HepG2 (cell line): ENCODE results near the gene ACACA. TPM values are rescaled to one million over a fixed set of nuclear protein-coding genes. Genes with fewer than 3 reads are reported as not detected.

ENCODE experiments used
- ATAC-seq: fragments of 200-7000 bp; cut with Tn5 transposase; 3 replicates; pipeline ENCODE4 v1.9.1; 2020; ENCODE audit warnings: mild to moderate bottlenecking, moderate library complexity
- BruUV-seq: library from RNA; stranded (reverse); fragments of 400-500 nt; replicated peaks from 2 replicates; lab custom pipeline; 2021; lab: Mats Ljungman, UMichigan
- CTCF ChIA-PET: fragments of 300-600 bp; formaldehyde crosslinking; extraction: SDS; loops from one replicate; lab custom pipeline; 2021; ENCODE audit warnings: low total read pairs, inconsistent platforms, low intra/inter-chr PET ratio; lab: Yijun Ruan, JAX
- POLR2A ChIA-PET: fragments of 350-600 bp; sonication (Branson Sonifier 250); formaldehyde crosslinking; loops from one replicate; lab custom pipeline; 2020; ENCODE audit warnings: antibody characterized with exemption, inconsistent platforms; lab: Yijun Ruan, JAX
- DNase-seq: peaks from one replicate; pipeline ENCODE4 v3.0.0-alpha.2; 2015; ENCODE audit warnings: low spot score
- FAIRE-seq: peaks from 3 replicates; lab custom pipeline; 2011; peaks lifted over from hg19 to GRCh38; lab: Jason Lieb, UNC
- H2AFZ ChIP-seq: one replicate; pipeline ENCODE4 v1.6.1; 2011; ENCODE audit warnings: low read length, inconsistent platforms
- H3K27ac ChIP-seq: fragments of 300-600 bp; 3 replicates; pipeline ENCODE4 v1.8.0; 2011; ENCODE audit warnings: mixed run types, mild to moderate bottlenecking, mixed read lengths, low read length, inconsistent platforms; ENCODE audit not compliant: insufficient read depth; ENCODE audit errors: extremely low read length
- H3K27me3 ChIP-seq, 2 experiments: fragments of 200-600 bp in 1 of 2; 2 replicates in 1 of 2; 3 replicates in 1 of 2; pipeline versions ENCODE4 v1.6.0 to v1.8.0; 2011; ENCODE audit warnings: low read length in 2 of 2, mild to moderate bottlenecking in 2 of 2, moderate library complexity in 2 of 2, inconsistent platforms in 1 of 2; ENCODE audit not compliant: insufficient read depth in 2 of 2, control insufficient read depth in 1 of 2
- H3K36me3 ChIP-seq, 2 experiments: fragments of 200-600 bp in 1 of 2; replicated peaks in 1 of 2; 2 replicates in 1 of 2; 3 replicates in 1 of 2; pipeline versions ENCODE4 v1.5.1 to v1.8.0; 2011; ENCODE audit warnings: low read length in 2 of 2, inconsistent platforms in 1 of 2; ENCODE audit not compliant: insufficient read depth in 2 of 2, control insufficient read depth in 1 of 2
- H3K4me1 ChIP-seq: 2 replicates; pipeline ENCODE4 v1.5.1; 2012; ENCODE audit warnings: low read length, inconsistent platforms; ENCODE audit not compliant: insufficient read depth
- H3K4me2 ChIP-seq: 2 replicates; pipeline ENCODE4 v1.6.0; 2011; ENCODE audit warnings: low read depth, low read length, inconsistent platforms
- H3K4me3 ChIP-seq, 3 experiments: fragments of 200-600 bp in 1 of 3; sonication (generic), shearing (Covaris generic) in 1 of 3; replicated peaks in 1 of 3; 2 replicates each; pipeline ENCODE4 v1.5.1; 2011 to 2016; ENCODE audit warnings: low read length in 3 of 3, inconsistent platforms in 2 of 3, low read depth in 2 of 3, mild to moderate bottlenecking in 2 of 3, control low read depth in 1 of 3, mixed read lengths in 1 of 3; ENCODE audit not compliant: insufficient read depth in 1 of 3
- H3K79me2 ChIP-seq: one replicate; pipeline ENCODE4 v1.6.1; 2011; ENCODE audit warnings: low read length, inconsistent platforms; ENCODE audit not compliant: insufficient read depth
- H3K9ac ChIP-seq: 2 replicates; pipeline ENCODE4 v1.6.0; 2011; ENCODE audit warnings: mild to moderate bottlenecking, low read depth, low read length, inconsistent platforms; ENCODE audit not compliant: insufficient read depth
- H3K9me3 ChIP-seq: 2 replicates; pipeline ENCODE4 v1.5.1; 2012; ENCODE audit warnings: mild to moderate bottlenecking, low read length
- H4K20me1 ChIP-seq: 2 replicates; pipeline ENCODE4 v1.6.0; 2011; ENCODE audit warnings: inconsistent platforms, mild to moderate bottlenecking, low read length, moderate library complexity; ENCODE audit not compliant: insufficient read depth
- FOXM1 ChIP-seq: sonication (generic); formaldehyde crosslinking; IDR thresholded peaks from 2 replicates; pipeline ENCODE4 v1.5.0; 2020; ENCODE audit warnings: missing genetic modification reagents
- GZF1 ChIP-seq: sonication (generic); formaldehyde crosslinking; IDR thresholded peaks from 2 replicates; pipeline ENCODE4 v1.5.1; 2020; ENCODE audit warnings: mild to moderate bottlenecking, missing genetic modification reagents
- HDAC2 ChIP-seq: sonication (generic); formaldehyde crosslinking; IDR thresholded peaks from 2 replicates; pipeline ENCODE4 v1.4.0; 2020; ENCODE audit warnings: missing genetic modification reagents
- KLF15 ChIP-seq: sonication (generic); formaldehyde crosslinking; IDR thresholded peaks from 2 replicates; pipeline ENCODE4 v1.8.1; 2023; ENCODE audit warnings: borderline replicate concordance, mild to moderate bottlenecking, inconsistent platforms, missing genetic modification reagents, mixed read lengths
- MAZ ChIP-seq, 2 experiments: sonication (generic) in 1 of 2; formaldehyde crosslinking in 1 of 2; IDR thresholded peaks; 2 replicates each; pipeline versions ENCODE4 v1.5.0 to v1.6.1; 2012 to 2020; ENCODE audit warnings: low read depth in 2 of 2, mild to moderate bottlenecking in 2 of 2, borderline replicate concordance in 1 of 2, improper control_type of control experiment in 1 of 2, low read length in 1 of 2, missing genetic modification reagents in 1 of 2, moderate library complexity in 1 of 2
- NONO ChIP-seq, 2 experiments: fragments of 450-650 bp in 1 of 2; sonication (generic) in 1 of 2; formaldehyde crosslinking in 1 of 2; IDR thresholded peaks in 1 of 2; conservative IDR thresholded peaks in 1 of 2; 2 replicates each; pipeline versions ENCODE4 v1.6.1 to v1.8.0; 2017 to 2022; ENCODE audit warnings: mild to moderate bottlenecking in 1 of 2, missing genetic modification reagents in 1 of 2, moderate library complexity in 1 of 2
- PHF5A ChIP-seq: IDR thresholded peaks from one replicate; pipeline ENCODE4 v1.6.1; 2018; ENCODE audit warnings: low read depth, missing genetic modification reagents; ENCODE audit not compliant: unreplicated experiment
- PREB ChIP-seq: sonication (generic); formaldehyde crosslinking; IDR thresholded peaks from 2 replicates; pipeline ENCODE4 v1.4.0; 2020; ENCODE audit warnings: missing genetic modification reagents
- RAD21 ChIP-seq: fragments of 450-650 bp; formaldehyde crosslinking; IDR thresholded peaks from 2 replicates; pipeline ENCODE4 v1.5.0; 2020; ENCODE audit warnings: mild to moderate bottlenecking
- RBM39 ChIP-seq: fragments of 200-400 bp; formaldehyde crosslinking; IDR thresholded peaks from one replicate; pipeline ENCODE4 v1.6.1; 2018; ENCODE audit warnings: antibody characterized with exemption, mild to moderate bottlenecking, low read depth, low read length; ENCODE audit not compliant: poor library complexity, severe bottlenecking
- U2AF2 ChIP-seq: fragments of 200-400 bp; formaldehyde crosslinking; IDR thresholded peaks from 2 replicates; pipeline ENCODE4 v1.6.1; 2017; ENCODE audit warnings: low read depth, mild to moderate bottlenecking, low read length
- ZMAT3 ChIP-seq: sonication (generic); formaldehyde crosslinking; conservative IDR thresholded peaks from 2 replicates; pipeline ENCODE4 v1.7.0; 2021; ENCODE audit warnings: missing genetic modification reagents
- WGBS: methylation state at CpG from one replicate; pipeline ENCODE4 v1.1.6; 2017; ENCODE audit warnings: low lambda C conversion rate; 5-methylcytosine and 5-hydroxymethylcytosine counted together
- in situ Hi-C: cut with HindIII; loops from 2 replicates; pipeline ENCODE4 v1.10.0; 2017; ENCODE audit warnings: low pct_unique_long_range_greater_than_20kb; ENCODE audit not compliant: extremely low pct_ligation_motif_present
- intact Hi-C: fragments of 100-400 bp; cut with micrococcal nuclease; formaldehyde crosslinking; loops from one replicate; pipeline ENCODE4 v1.10.0; 2022; ENCODE audit not compliant: unreplicated experiment
- polyA plus RNA-seq, 8 experiments: library from polyadenylated mRNA; depleted of rRNA in 3 of 8; stranded (reverse) in 7 of 8; unstranded in 1 of 8; fragments of >200 nt; fragmentation: Illumina TruSeq in 4 of 8; extraction: Trizol in 4 of 8; gene quantifications; 2 replicates each; pipeline versions ENCODE4 v1.2.1 to v1.2.3, GENCODE V29; 2011 to 2016; ENCODE audit warnings: low read depth in 4 of 8, missing spikeins in 1 of 8, mixed read lengths in 1 of 8; ENCODE audit not compliant: insufficient read depth in 1 of 8
- total RNA-seq, 5 experiments: library from RNA; depleted of rRNA; stranded (reverse); fragments of >200 nt; fragmentation: Illumina TruSeq; extraction: Trizol; gene quantifications; 2 replicates each; pipeline ENCODE4 v1.2.3, GENCODE V29; 2016; ENCODE audit warnings: low read depth in 1 of 5
- TF ChIP-seq, protein P1 (sequence below): sonication (generic); formaldehyde crosslinking; conservative IDR thresholded peaks from 2 replicates; pipeline ENCODE4 v1.4.0; 2020; ENCODE audit warnings: missing genetic modification reagents
- TF ChIP-seq, protein P2 (sequence below): sonication (generic); formaldehyde crosslinking; IDR thresholded peaks from 2 replicates; pipeline ENCODE4 v1.9.0; 2021; ENCODE audit warnings: missing genetic modification reagents, mild to moderate bottlenecking, borderline replicate concordance

Gene ACACA
- total and polyA plus RNA-seq, 2 of the 13 experiments (the other 11 are each of a cell fraction or from before 2014, with no cell fraction given): 39.2 to 47.2 TPM

DNA sequence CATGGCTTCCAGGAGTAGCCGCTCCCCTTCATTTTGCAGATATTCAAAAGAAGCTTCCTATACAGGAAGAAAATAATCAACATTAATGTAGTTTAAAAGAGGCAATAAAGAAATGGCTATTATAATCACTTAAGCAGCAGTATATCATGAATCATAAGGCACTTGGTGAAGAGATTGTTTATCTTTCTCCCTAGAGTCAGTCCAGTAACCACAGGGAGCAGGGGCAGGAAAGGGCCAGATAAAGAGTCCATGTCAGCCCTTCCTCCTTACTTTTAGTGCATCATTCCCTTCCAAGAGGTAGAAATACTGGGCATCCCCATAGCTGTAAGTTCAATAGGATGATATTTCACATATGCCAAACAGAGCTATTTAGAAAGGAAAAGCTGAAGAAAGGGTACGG is 215.4 kb downstream of the ACACA start:
- Histone ChIP-seq H3K27me3 (no peaks in the 10 kb centered on the region), H3K4me1 (no peaks in the 10 kb centered on the region), H3K79me2 (no peaks in the 10 kb centered on the region), H3K4me3 (no peak overlapping the region), H3K4me2 (no peak overlapping the region), H4K20me1 (no peaks in the 10 kb centered on the region; the same call in 1 of the 2 replicates), H3K36me3 (peaks cover 14 to 65% of the 10 kb centered on the region in 2 experiments), H3K9ac (no peak overlapping the region)
- in situ Hi-C loops: no loop called here
- BruUV-seq: no TSS peak
- CTCF ChIA-PET: no interaction called here
- FAIRE-seq (no peak), DNase-seq (no peak), ATAC-seq (no peak)
- POLR2A ChIA-PET: no interaction called here
- TF ChIP-seq RBM39 (no peak), KLF15 (no peak), MAZ (IDR thresholded peaks at IDR 0.05; ENCODE audit: borderline replicate concordance, low read depth, low read length) (no peak), MAZ (CRISPR knock-in tag; IDR thresholded peaks at IDR 0.05; ENCODE audit: low read depth) (no peak)
- TF ChIP-seq, protein P1, sequence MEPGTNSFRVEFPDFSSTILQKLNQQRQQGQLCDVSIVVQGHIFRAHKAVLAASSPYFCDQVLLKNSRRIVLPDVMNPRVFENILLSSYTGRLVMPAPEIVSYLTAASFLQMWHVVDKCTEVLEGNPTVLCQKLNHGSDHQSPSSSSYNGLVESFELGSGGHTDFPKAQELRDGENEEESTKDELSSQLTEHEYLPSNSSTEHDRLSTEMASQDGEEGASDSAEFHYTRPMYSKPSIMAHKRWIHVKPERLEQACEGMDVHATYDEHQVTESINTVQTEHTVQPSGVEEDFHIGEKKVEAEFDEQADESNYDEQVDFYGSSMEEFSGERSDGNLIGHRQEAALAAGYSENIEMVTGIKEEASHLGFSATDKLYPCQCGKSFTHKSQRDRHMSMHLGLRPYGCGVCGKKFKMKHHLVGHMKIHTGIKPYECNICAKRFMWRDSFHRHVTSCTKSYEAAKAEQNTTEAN (CRISPR knock-in tag): no peak
- TF ChIP-seq, all 625 proteins: peak for 0
- intact Hi-C loops: no loop called here
- WGBS: 100% methylated on average over 2 of the region's 2 CpGs
- Histone ChIP-seq H3K9me3 (no peaks in the 10 kb centered on the region), H3K27ac (no peak overlapping the region), H2AFZ (no peak overlapping the region)

DNA sequence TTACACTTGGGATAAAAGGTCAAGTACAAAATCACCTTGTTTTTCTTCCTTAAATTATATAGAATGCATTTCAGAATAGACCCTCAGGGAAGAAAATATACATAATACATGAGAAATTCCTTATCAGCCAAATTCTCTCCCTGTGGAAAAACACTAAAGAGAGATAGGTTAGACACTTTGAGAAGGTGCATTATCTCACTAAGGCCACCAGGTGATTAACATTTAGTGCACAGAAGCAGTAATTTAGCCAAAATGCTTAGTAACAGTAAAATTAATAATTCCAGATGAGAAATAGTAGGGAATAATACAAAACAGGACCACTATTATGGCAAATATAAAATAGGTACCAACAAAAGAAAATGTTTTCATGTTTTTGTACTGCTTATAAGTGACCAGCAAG is 216.1 kb downstream of the ACACA start:
- H3K4me2 ChIP-seq: no peak overlapping the region
- peaks cover 14 to 72% of the 10 kb centered on the region in 2 experiments for H3K36me3 ChIP-seq
- ATAC-seq (no peak), DNase-seq (no peak), FAIRE-seq (no peak)
- in situ Hi-C loops: no loop called here
- H3K4me3 ChIP-seq: no peak overlapping the region
- no peaks in the 10 kb centered on the region for H3K27me3 ChIP-seq
- POLR2A ChIA-PET: no interaction called here
- no peak overlapping the region for H3K27ac ChIP-seq
- H3K79me2 ChIP-seq: no peaks in the 10 kb centered on the region
- intact Hi-C loops: no loop called here
- H3K4me1 ChIP-seq: no peaks in the 10 kb centered on the region
- H3K9ac ChIP-seq: no peak overlapping the region
- BruUV-seq: no TSS peak
- H3K9me3 ChIP-seq: no peaks in the 10 kb centered on the region
- H4K20me1 ChIP-seq: no peaks in the 10 kb centered on the region; the same call in 1 of the 2 replicates
- CTCF ChIA-PET: no interaction called here
- H2AFZ ChIP-seq: no peak overlapping the region
- TF ChIP-seq RAD21 (CRISPR knock-in tag): no peak
- TF ChIP-seq NONO (IDR thresholded peaks at IDR 0.05): no peak
- no peak for TF ChIP-seq NONO (CRISPR knock-in tag; conservative IDR thresholded peaks at IDR 0.05)
- no peak for TF ChIP-seq FOXM1 (CRISPR knock-in tag)
- no peak for TF ChIP-seq PREB (CRISPR knock-in tag)
- TF ChIP-seq PHF5A: no peak
- no peak for TF ChIP-seq HDAC2
- TF ChIP-seq ZMAT3 (CRISPR knock-in tag): no peak
- TF ChIP-seq, protein P2, sequence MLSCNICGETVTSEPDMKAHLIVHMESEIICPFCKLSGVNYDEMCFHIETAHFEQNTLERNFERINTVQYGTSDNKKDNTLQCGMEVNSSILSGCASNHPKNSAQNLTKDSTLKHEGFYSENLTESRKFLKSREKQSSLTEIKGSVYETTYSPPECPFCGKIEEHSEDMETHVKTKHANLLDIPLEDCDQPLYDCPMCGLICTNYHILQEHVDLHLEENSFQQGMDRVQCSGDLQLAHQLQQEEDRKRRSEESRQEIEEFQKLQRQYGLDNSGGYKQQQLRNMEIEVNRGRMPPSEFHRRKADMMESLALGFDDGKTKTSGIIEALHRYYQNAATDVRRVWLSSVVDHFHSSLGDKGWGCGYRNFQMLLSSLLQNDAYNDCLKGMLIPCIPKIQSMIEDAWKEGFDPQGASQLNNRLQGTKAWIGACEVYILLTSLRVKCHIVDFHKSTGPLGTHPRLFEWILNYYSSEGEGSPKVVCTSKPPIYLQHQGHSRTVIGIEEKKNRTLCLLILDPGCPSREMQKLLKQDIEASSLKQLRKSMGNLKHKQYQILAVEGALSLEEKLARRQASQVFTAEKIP (CRISPR knock-in tag): no peak
- no peak for TF ChIP-seq GZF1 (CRISPR knock-in tag)
- TF ChIP-seq U2AF2: no peak
